Effector CD8-positive, alpha-beta T cell (primary cell): ENCODE results near the gene GABRG3.
"Not testable (repeated sequence)": the region's sequence is repeated elsewhere in the genome, so short reads cannot be mapped to it uniquely, and the experiment has no call there.

Source experiments
- DNase-seq: peaks from one replicate; lab custom pipeline; 2025; lab: John Stamatoyannopoulos, UW

GABRG3 gene

DNA sequence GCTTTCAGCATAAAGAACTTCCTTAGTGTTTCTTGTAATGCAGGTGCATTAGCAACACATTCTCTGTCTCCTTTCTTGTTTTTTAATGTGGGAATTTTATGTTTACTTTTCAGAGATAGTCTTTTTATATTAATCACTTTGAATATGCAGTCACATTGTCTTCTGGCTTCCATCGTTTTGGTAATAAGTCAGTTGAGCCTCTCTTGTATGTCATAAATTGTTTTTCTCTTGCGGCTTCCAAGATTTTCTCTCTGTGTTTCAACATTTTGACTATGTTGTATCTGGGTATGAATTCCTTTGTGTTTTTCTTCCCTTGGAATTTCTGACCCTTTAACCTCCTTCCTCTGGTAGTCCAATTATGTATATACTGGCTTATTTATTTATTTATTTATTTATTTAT is 25.3 kb downstream of the GABRG3 start:
- DNase-seq, result no peak

GRCh38 chr15:27003003-27003402 is 32.0 kb downstream of the GABRG3 start:
- DNase-seq, result not testable (repeated sequence)

- not testable (repeated sequence) for DNase-seq
These were observed 33.2 kb downstream of the GABRG3 start for GRCh38 chr15:27004226-27004625.

GRCh38 chr15:27017168-27017809 is 46.3 kb downstream of the GABRG3 start:
- no peak for DNase-seq

DNA sequence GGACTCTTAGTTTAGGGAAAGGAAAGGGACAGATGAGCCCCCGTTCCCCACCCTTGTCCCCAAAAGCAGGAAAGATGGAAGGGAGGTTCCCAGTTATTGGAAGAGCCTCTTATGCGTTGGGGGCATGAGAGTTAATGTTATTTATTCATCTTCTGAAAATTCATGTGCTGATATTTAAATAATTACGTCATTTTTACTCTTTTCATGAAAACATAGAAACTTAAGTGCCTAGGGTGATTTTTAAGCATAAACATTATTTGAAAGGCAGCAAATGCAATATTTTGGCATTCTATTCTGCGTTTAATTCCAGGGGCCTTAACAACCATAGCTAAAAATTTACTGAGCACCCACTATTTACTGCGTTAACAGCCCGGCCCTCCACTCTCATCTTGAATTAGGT is 48.7 kb downstream of the GABRG3 start:
- DNase-seq, result no peak

GRCh38 chr15:27025481-27025966 is 54.5 kb downstream of the GABRG3 start:
- no peak for DNase-seq

DNA sequence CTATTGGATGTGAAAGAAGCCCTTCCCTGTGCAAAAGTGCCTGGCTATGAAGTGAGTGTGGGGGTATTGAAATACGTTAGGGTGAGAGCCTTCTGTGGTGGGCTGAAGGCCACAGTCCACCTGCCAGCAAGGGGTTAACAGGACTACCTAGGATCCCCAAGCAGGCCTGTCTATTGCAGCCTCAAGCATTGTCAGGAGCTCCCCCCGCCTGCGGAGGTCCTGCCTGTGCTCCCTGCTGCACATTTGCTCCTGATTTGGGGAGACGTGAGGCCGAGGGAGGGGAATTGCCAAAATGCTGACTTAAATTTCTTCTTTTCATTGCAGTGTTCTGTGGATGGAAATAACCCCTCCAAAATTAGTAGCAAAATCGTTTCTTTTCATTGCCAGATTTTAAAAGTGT is 56.2 kb downstream of the GABRG3 start:
- no peak for DNase-seq

GRCh38 chr15:27028858-27029477 is 58.0 kb downstream of the GABRG3 start:
- DNase-seq, result no peak

- DNase-seq, result no peak
These were observed 65.2 kb downstream of the GABRG3 start for GRCh38 chr15:27036210-27036609.

DNA sequence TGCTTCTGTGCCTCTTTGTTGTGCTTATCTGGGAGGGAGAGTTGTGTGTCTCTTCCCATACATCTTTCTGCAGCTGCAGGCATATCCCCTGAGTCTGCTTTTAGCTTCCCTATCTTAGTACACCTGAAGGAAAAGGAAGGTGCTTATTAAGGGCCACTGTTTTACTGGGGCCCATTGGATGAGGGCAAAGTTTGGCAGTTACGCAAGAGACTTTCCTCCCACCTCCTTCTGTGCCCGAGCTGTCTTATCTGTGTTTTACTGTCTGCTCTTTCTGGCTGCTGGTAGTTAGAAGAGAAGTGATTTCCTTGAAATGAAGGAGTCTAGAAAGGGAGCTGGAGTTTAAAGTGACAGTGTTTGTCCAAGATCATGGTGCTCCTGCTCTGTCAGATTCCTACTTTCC is 66.5 kb downstream of the GABRG3 start:
- DNase-seq, result no peak

GRCh38 chr15:27039152-27039551 is 68.2 kb downstream of the GABRG3 start:
- DNase-seq, result no peak

- no peak for DNase-seq
These were observed 71.2 kb downstream of the GABRG3 start for GRCh38 chr15:27042230-27042629.

- DNase-seq, result no peak
These were observed 71.7 kb downstream of the GABRG3 start for GRCh38 chr15:27042646-27043045.

GRCh38 chr15:27043770-27044169 is 72.8 kb downstream of the GABRG3 start:
- DNase-seq, result no peak

- no peak for DNase-seq
These were observed 74.8 kb downstream of the GABRG3 start for GRCh38 chr15:27045796-27046195.

GRCh38 chr15:27046880-27047279 is 75.9 kb downstream of the GABRG3 start:
- DNase-seq, result no peak

DNA sequence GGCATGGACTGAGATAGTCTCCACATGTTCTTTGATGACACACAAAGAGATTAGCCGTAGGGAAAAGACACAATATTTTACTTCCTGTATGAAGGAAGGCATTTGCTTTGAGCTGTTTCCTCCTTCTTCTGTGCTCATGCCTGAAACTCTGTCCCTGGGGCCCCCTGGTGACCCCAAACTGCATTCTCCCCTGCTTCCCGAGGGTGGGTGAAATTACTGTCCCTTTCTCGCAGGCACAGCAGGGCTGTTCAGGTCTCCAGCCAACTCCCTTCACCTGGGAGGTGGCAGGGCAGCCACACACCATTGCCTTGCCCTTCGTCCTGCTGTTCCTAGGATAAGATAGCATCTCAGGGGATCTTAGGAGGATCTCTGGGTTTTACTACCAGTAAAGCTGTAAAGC is 79.2 kb downstream of the GABRG3 start:
- no peak for DNase-seq

DNA sequence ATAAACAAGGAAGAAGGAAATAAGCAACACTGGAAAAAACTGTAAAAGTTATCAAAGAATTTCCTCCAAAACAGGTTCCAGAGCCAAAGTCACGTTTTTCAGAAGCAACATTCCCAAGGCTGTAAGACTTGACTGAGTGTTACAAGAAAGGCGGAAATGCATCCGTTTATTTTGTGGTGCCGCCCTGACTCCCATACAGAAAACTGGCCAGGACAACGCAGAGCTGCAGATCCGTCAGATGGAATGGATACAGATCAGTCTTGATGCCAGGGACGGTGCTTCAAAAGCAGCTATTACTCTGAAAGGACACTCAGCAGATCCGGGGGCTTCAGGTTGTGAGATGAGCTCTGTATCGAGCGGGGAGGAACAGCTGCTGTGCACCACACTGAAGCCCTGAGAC is 83.4 kb downstream of the GABRG3 start:
- no peak for DNase-seq

- no peak for DNase-seq
These were observed 87.1 kb downstream of the GABRG3 start for GRCh38 chr15:27057904-27058645.

- no peak for DNase-seq
These were observed 88.0 kb downstream of the GABRG3 start for GRCh38 chr15:27058939-27059338.

DNA sequence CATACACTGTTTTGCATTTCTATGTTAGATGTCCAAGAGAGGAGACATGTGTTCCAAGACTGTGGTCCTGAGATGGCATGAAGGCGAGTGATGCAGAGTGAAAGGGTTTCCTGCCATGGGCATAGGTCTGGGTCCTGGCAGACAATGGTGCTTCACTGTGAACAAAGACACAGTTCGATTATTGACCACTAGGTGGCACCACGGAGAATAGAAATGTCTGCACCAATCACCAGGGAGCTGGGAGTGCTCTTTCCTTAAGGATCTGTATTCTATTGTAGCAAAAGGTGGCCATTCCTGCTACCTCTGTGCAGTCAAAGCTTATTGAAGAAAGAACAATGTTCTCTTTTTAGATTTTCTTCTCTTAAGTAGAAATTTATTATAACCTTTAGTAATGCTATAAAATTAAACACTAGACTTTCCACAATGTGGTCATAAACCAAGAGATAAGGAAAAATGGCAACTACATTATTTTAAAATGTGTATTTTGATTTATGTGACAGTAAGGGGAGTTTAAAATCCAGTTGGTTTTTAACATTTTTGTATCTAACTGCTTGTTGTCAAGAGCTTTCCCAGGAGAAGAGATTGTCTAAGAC is 88.7 kb downstream of the GABRG3 start:
- no peak for DNase-seq

- DNase-seq, result no peak
These were observed 90.8 kb downstream of the GABRG3 start for GRCh38 chr15:27061739-27062138.

- no peak for DNase-seq
These were observed 92.0 kb downstream of the GABRG3 start for GRCh38 chr15:27062951-27063350.
